IMR-90 (cell line): Measurements from ENCODE around the gene MPV17. TPM values are rescaled to one million over a fixed set of nuclear protein-coding genes. Genes with fewer than 3 reads are reported as not detected.

ENCODE experiments used
- polyA plus RNA-seq, 3 experiments: library from polyadenylated mRNA; depleted of rRNA; stranded (reverse); fragments of >200 nt; gene quantifications; 2 replicates each; pipeline ENCODE4 v1.2.3, GENCODE V29; 2012; ENCODE audit warnings: low replicate concordance in 1 of 3
- total RNA-seq: library from RNA; depleted of rRNA; stranded (reverse); fragments of >200 nt; gene quantifications from 2 replicates; pipeline ENCODE4 v1.2.3, GENCODE V29; 2012; rRNA removed

Gene MPV17
- total and polyA plus RNA-seq, 2 of the 4 experiments (the other 2 are of a cell fraction): 70.4 to 160 TPM

Other genes starting within 250 kb of the MPV17 start
- 26.5 and 27.8 TPM in 2 replicates for gene EMILIN1, start 244.5 kb downstream of the MPV17 start, total RNA-seq
- gene EMILIN1, start 244.5 kb downstream of the MPV17 start, polyA plus RNA-seq (2012; rRNA removed): 95.6 and 123 TPM in 2 replicates
- 0.56 and 0.72 TPM in 2 replicates for gene KHK, start 236.3 kb downstream of the MPV17 start, total RNA-seq
- gene KHK, start 236.3 kb downstream of the MPV17 start, polyA plus RNA-seq (2012; rRNA removed): 0.80 and 0.82 TPM in 2 replicates
- 0.28 and 0.54 TPM in 2 replicates for gene CGREF1, start 204.0 kb downstream of the MPV17 start, total RNA-seq
- 1.3 TPM in 2 replicates for gene CGREF1, start 204.0 kb downstream of the MPV17 start, polyA plus RNA-seq (2012; rRNA removed)
- gene ABHD1, start 199.3 kb downstream of the MPV17 start, total RNA-seq: not detected in 2 replicates
- 0.14 and 0.24 TPM in 2 replicates for gene ABHD1, start 199.3 kb downstream of the MPV17 start, polyA plus RNA-seq (2012; rRNA removed)
- gene PREB, start 188.5 kb downstream of the MPV17 start, total RNA-seq: 36.1 and 38.9 TPM in 2 replicates
- 49.0 and 52.2 TPM in 2 replicates for gene PREB, start 188.5 kb downstream of the MPV17 start, polyA plus RNA-seq (2012; rRNA removed)
- gene PRR30, start 183.7 kb downstream of the MPV17 start, total RNA-seq: not detected in 2 replicates
- not detected in 2 replicates for gene PRR30, start 183.7 kb downstream of the MPV17 start, polyA plus RNA-seq (2012; rRNA removed)
- gene TCF23, start 174.1 kb downstream of the MPV17 start, total RNA-seq: not detected in 2 replicates
- gene TCF23, start 174.1 kb downstream of the MPV17 start, polyA plus RNA-seq (2012; rRNA removed): not detected in 2 replicates
- gene ATRAID, start 111.1 kb downstream of the MPV17 start, total RNA-seq: 138 and 144 TPM in 2 replicates
- gene ATRAID, start 111.1 kb downstream of the MPV17 start, polyA plus RNA-seq (2012; rRNA removed): 165 and 173 TPM in 2 replicates
- gene SLC5A6, start 110.8 kb downstream of the MPV17 start, total RNA-seq: 34.2 and 38.6 TPM in 2 replicates
- 28.8 and 30.6 TPM in 2 replicates for gene SLC5A6, start 110.8 kb downstream of the MPV17 start, polyA plus RNA-seq (2012; rRNA removed)
- 12.9 and 17.8 TPM in 2 replicates for gene CAD, start 105.7 kb downstream of the MPV17 start, total RNA-seq
- 38.7 and 45.8 TPM in 2 replicates for gene CAD, start 105.7 kb downstream of the MPV17 start, polyA plus RNA-seq (2012; rRNA removed)
- under 0.01 TPM in 1 of 2 replicates, not detected in the other for gene SLC30A3, start 60.0 kb downstream of the MPV17 start, total RNA-seq
- 0.15 and 0.17 TPM in 2 replicates for gene SLC30A3, start 60.0 kb downstream of the MPV17 start, polyA plus RNA-seq (2012; rRNA removed)
- not detected in 2 replicates for gene DNAJC5G, start 47.7 kb downstream of the MPV17 start, total RNA-seq
- not detected in 2 replicates for gene DNAJC5G, start 47.7 kb downstream of the MPV17 start, polyA plus RNA-seq (2012; rRNA removed)
- under 0.01 TPM in 1 of 2 replicates, not detected in the other for gene TRIM54, start 40.7 kb downstream of the MPV17 start, total RNA-seq
- 0.07 and 0.15 TPM in 2 replicates for gene TRIM54, start 40.7 kb downstream of the MPV17 start, polyA plus RNA-seq (2012; rRNA removed)
- not detected in 2 replicates for gene UCN, start 14.7 kb downstream of the MPV17 start, total RNA-seq
- gene UCN, start 14.7 kb downstream of the MPV17 start, polyA plus RNA-seq (2012; rRNA removed): 0.22 and 0.30 TPM in 2 replicates
- gene GTF3C2, start 33.7 kb upstream of the MPV17 start, total RNA-seq: 23.1 and 25.5 TPM in 2 replicates
- gene GTF3C2, start 33.7 kb upstream of the MPV17 start, polyA plus RNA-seq (2012; rRNA removed): 36.9 and 37.7 TPM in 2 replicates
- 47.9 and 48.9 TPM in 2 replicates for gene EIF2B4, start 47.2 kb upstream of the MPV17 start, total RNA-seq
- gene EIF2B4, start 47.2 kb upstream of the MPV17 start, polyA plus RNA-seq (2012; rRNA removed): 40.3 and 43.8 TPM in 2 replicates
- gene SNX17, start 47.5 kb upstream of the MPV17 start, total RNA-seq: 130 and 131 TPM in 2 replicates
- 100.0 and 102 TPM in 2 replicates for gene SNX17, start 47.5 kb upstream of the MPV17 start, polyA plus RNA-seq (2012; rRNA removed)
- 3.1 and 3.4 TPM in 2 replicates for gene ZNF513, start 57.6 kb upstream of the MPV17 start, total RNA-seq
- 23.5 and 23.7 TPM in 2 replicates for gene ZNF513, start 57.6 kb upstream of the MPV17 start, polyA plus RNA-seq (2012; rRNA removed)
- 95.9 and 99.2 TPM in 2 replicates for gene PPM1G, start 86.5 kb upstream of the MPV17 start, total RNA-seq
- gene PPM1G, start 86.5 kb upstream of the MPV17 start, polyA plus RNA-seq (2012; rRNA removed): 55.9 and 57.6 TPM in 2 replicates
- gene NRBP1, start 105.5 kb upstream of the MPV17 start, total RNA-seq: 107 and 120 TPM in 2 replicates
- gene NRBP1, start 105.5 kb upstream of the MPV17 start, polyA plus RNA-seq (2012; rRNA removed): 150 and 155 TPM in 2 replicates
- not detected in 2 replicates for gene KRTCAP3, start 119.3 kb upstream of the MPV17 start, total RNA-seq
- gene KRTCAP3, start 119.3 kb upstream of the MPV17 start, polyA plus RNA-seq (2012; rRNA removed): 1.1 and 1.5 TPM in 2 replicates
- gene IFT172, start 166.6 kb upstream of the MPV17 start, total RNA-seq: 23.1 and 25.5 TPM in 2 replicates
- gene IFT172, start 166.6 kb upstream of the MPV17 start, polyA plus RNA-seq (2012; rRNA removed): 17.2 and 18.8 TPM in 2 replicates
- gene FNDC4, start 172.1 kb upstream of the MPV17 start, total RNA-seq: 7.3 and 7.5 TPM in 2 replicates
- 11.1 and 12.0 TPM in 2 replicates for gene FNDC4, start 172.1 kb upstream of the MPV17 start, polyA plus RNA-seq (2012; rRNA removed)
- under 0.01 TPM in 1 of 2 replicates, not detected in the other for gene GCKR, start 173.7 kb upstream of the MPV17 start, total RNA-seq
- gene GCKR, start 173.7 kb upstream of the MPV17 start, polyA plus RNA-seq (2012; rRNA removed): 0.41 and 0.55 TPM in 2 replicates